ENCODE measurements around the gene TNFSF9. TPM values are rescaled to one million over a fixed set of nuclear protein-coding genes. Genes with fewer than 3 reads are reported as not detected.

TNFSF9 gene
- total RNA-seq = 0.65 and 1.1 TPM in 2 replicates

GRCh38 chr19:6530386-6531162 is at the start of gene TNFSF9:
TSS of gene TNFSF9 (plus strand) at chr19:6531026. CDS start at chr19:6531037, 11 bp downstream.

GRCh38 chr19:6481541-6482342 is 49.1 kb upstream of the TNFSF9 start, which contains the start of gene DENND1C:
TSS of gene DENND1C (minus strand) at chr19:6481787. CDS start at chr19:6481695, 92 bp downstream.

GRCh38 chr19:6501740-6502648 is 28.8 kb upstream of the TNFSF9 start, which contains the start of gene TUBB4A:
TSS of gene TUBB4A (minus strand) at chr19:6502309. CDS start at chr19:6502212, 97 bp downstream.

Small RNA genes within 50 kb of the gene (small RNA-seq; reads per million reads assigned to genes)
- gene AC010503.2 = not detected
- not detected for gene RF00019

Other genes with a start within 250 kb of the TNFSF9 start
- gene ACER1, start 197.4 kb upstream of the TNFSF9 start, total RNA-seq = not detected in 2 replicates
- 76.2 and 104 TPM in 2 replicates for gene CLPP, start 169.5 kb upstream of the TNFSF9 start, total RNA-seq
- 32.4 and 44.1 TPM in 2 replicates for gene ALKBH7, start 158.2 kb upstream of the TNFSF9 start, total RNA-seq
- 0.98 and 1.2 TPM in 2 replicates for gene PSPN, start 155.1 kb upstream of the TNFSF9 start, total RNA-seq
- gene GTF2F1, start 137.9 kb upstream of the TNFSF9 start, total RNA-seq = 50.8 and 59.4 TPM in 2 replicates
- 166 and 180 TPM in 2 replicates for gene KHSRP, start 106.2 kb upstream of the TNFSF9 start, total RNA-seq
- 0.33 TPM in 1 of 2 replicates, not detected in the other for gene SLC25A41, start 97.3 kb upstream of the TNFSF9 start, total RNA-seq
- 16.9 and 32.3 TPM in 2 replicates for gene SLC25A23, start 71.2 kb upstream of the TNFSF9 start, total RNA-seq
- not detected in 2 replicates for gene CRB3, start 66.8 kb upstream of the TNFSF9 start, total RNA-seq
- gene DENND1C, start 49.2 kb upstream of the TNFSF9 start, total RNA-seq = not detected in 2 replicates
- gene TUBB4A, start 28.7 kb upstream of the TNFSF9 start, total RNA-seq = not detected in 2 replicates
- not detected in 2 replicates for gene CD70, start 60.1 kb downstream of the TNFSF9 start, total RNA-seq
- not detected in 2 replicates for gene TNFSF14, start 139.1 kb downstream of the TNFSF9 start, total RNA-seq
- under 0.01 and 0.57 TPM in 2 replicates for gene C3, start 189.6 kb downstream of the TNFSF9 start, total RNA-seq
- gene GPR108, start 206.6 kb downstream of the TNFSF9 start, total RNA-seq = 42.7 and 50.6 TPM in 2 replicates
- 50.4 and 66.3 TPM in 2 replicates for gene TRIP10, start 208.7 kb downstream of the TNFSF9 start, total RNA-seq
- gene SH2D3A, start 236.4 kb downstream of the TNFSF9 start, total RNA-seq = 0.29 and 2.9 TPM in 2 replicates
- not detected in 2 replicates for gene VAV1, start 241.7 kb downstream of the TNFSF9 start, total RNA-seq